Measurements from ENCODE around the gene DUSP11.

DNA sequence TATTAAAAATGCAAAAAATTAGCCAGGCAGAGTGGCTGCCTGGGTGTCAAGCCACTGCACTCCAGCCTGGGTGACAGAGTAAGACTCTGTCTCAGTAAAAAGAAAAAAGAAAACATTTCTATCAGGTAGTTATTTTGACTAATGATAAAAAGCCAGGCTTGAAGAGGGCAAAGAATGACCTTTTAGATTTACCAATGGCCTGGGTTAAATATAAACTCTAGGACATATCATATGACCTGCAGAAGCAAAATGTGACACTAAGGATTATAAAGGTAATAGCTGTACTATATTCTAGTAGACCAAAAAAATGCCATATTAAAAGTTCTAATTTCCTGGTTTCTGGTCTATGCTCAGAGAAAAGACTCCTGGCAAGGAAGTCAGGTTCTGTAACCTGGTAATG lies 32.7 kb upstream of the DUSP11 start:
- TF ChIP-seq, protein P1, sequence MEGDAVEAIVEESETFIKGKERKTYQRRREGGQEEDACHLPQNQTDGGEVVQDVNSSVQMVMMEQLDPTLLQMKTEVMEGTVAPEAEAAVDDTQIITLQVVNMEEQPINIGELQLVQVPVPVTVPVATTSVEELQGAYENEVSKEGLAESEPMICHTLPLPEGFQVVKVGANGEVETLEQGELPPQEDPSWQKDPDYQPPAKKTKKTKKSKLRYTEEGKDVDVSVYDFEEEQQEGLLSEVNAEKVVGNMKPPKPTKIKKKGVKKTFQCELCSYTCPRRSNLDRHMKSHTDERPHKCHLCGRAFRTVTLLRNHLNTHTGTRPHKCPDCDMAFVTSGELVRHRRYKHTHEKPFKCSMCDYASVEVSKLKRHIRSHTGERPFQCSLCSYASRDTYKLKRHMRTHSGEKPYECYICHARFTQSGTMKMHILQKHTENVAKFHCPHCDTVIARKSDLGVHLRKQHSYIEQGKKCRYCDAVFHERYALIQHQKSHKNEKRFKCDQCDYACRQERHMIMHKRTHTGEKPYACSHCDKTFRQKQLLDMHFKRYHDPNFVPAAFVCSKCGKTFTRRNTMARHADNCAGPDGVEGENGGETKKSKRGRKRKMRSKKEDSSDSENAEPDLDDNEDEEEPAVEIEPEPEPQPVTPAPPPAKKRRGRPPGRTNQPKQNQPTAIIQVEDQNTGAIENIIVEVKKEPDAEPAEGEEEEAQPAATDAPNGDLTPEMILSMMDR (IDR thresholded peaks at IDR 0.05; ENCODE audit: insufficient read depth, low read length) = no peak
- TF ChIP-seq POLR2AphosphoS5 (IDR thresholded peaks at IDR 0.05; ENCODE audit: low read depth) (no peak), SPI1 (IDR thresholded peaks at IDR 0.05; ENCODE audit: borderline replicate concordance, low read depth) (no peak)

Measured in HL-60 (cell line).